GM19099 (cell line): ENCODE results near the gene CDSN.

ENCODE experiments used
- POLR2A ChIP-seq: IDR thresholded peaks from 3 replicates; pipeline ENCODE4 v1.6.1; 2011; ENCODE audit warnings: low read depth; ENCODE audit not compliant: insufficient read length; ENCODE audit errors: extremely low read depth

The CDSN gene

GRCh38 chr6:31130751-31131150 is 10.5 kb upstream of the CDSN start:
- no peak for TF ChIP-seq POLR2A

GRCh38 chr6:31129130-31129529 is 8.9 kb upstream of the CDSN start:
- TF ChIP-seq POLR2A = no peak

GRCh38 chr6:31128093-31128676 is 7.9 kb upstream of the CDSN start:
- no peak for TF ChIP-seq POLR2A

GRCh38 chr6:31126396-31127175 is 6.3 kb upstream of the CDSN start:
- TF ChIP-seq POLR2A = no peak

GRCh38 chr6:31125586-31126363 is 5.5 kb upstream of the CDSN start:
- no peak for TF ChIP-seq POLR2A

- TF ChIP-seq POLR2A = no peak
These were observed 4.9 kb upstream of the CDSN start for GRCh38 chr6:31125162-31125561.

- no peak for TF ChIP-seq POLR2A
These were observed 2.8 kb upstream of the CDSN start for GRCh38 chr6:31122791-31123706.

GRCh38 chr6:31121131-31121790 is 1.0 kb upstream of the CDSN start:
- no peak for TF ChIP-seq POLR2A

GRCh38 chr6:31118178-31118577 is 2.1 kb downstream of the CDSN start:
- TF ChIP-seq POLR2A = no peak

- no peak for TF ChIP-seq POLR2A
These were observed 3.4 kb downstream of the CDSN start for GRCh38 chr6:31116661-31117385.

- no peak for TF ChIP-seq POLR2A
These were observed 4.2 kb downstream of the CDSN start for GRCh38 chr6:31115941-31116560.

GRCh38 chr6:31114970-31115849 is 5.0 kb downstream of the CDSN start:
- TF ChIP-seq POLR2A = no peak
